Bone marrow (tissue), 2 donors: ENCODE data around the gene ZNF365.
"Not testable (repeated sequence)": the region's sequence is repeated elsewhere in the genome, so short reads cannot be mapped to it uniquely, and the experiment has no call there.

Source experiments
- DNase-seq, 2 donors: peaks; one replicate each; lab custom pipeline; 2025; lab: John Stamatoyannopoulos, UW

ZNF365 gene

GRCh38 chr10:62373995-62374861 is at the start of gene ZNF365:
Gene ZNF365, plus strand, starts transcription at chr10:62374369. Its CDS starts 1,825 bp downstream, at chr10:62376194.
- DNase-seq, result no peak

GRCh38 chr10:62326176-62326575 is 48.0 kb upstream of the ZNF365 start:
- no peak for DNase-seq

- no peak for DNase-seq
These were observed 46.3 kb upstream of the ZNF365 start for GRCh38 chr10:62327885-62328284.

GRCh38 chr10:62330213-62330612 is 44.0 kb upstream of the ZNF365 start:
- DNase-seq, result no peak

- no peak for DNase-seq
These were observed 41.8 kb upstream of the ZNF365 start for GRCh38 chr10:62332406-62332805.

- no peak for DNase-seq
These were observed 40.9 kb upstream of the ZNF365 start for GRCh38 chr10:62333135-62333889.

GRCh38 chr10:62333988-62334682 is 40.0 kb upstream of the ZNF365 start:
- DNase-seq, result no peak

GRCh38 chr10:62335326-62335725 is 38.8 kb upstream of the ZNF365 start:
- DNase-seq, result no peak

- no peak for DNase-seq
These were observed 37.8 kb upstream of the ZNF365 start for GRCh38 chr10:62336404-62336803.

- no peak for DNase-seq
These were observed 32.8 kb upstream of the ZNF365 start for GRCh38 chr10:62341419-62341818.

- DNase-seq, result no peak
These were observed 31.2 kb upstream of the ZNF365 start for GRCh38 chr10:62343000-62343399.

GRCh38 chr10:62348029-62348428 is 26.1 kb upstream of the ZNF365 start:
- DNase-seq, result no peak

- no peak for DNase-seq
These were observed 21.7 kb upstream of the ZNF365 start for GRCh38 chr10:62352356-62352970.

GRCh38 chr10:62354916-62355315 is 19.3 kb upstream of the ZNF365 start:
- DNase-seq, result no peak

GRCh38 chr10:62356447-62356846 is 17.7 kb upstream of the ZNF365 start:
- DNase-seq, result no peak

GRCh38 chr10:62358151-62358550 is 16.0 kb upstream of the ZNF365 start:
- not testable (repeated sequence) for DNase-seq

- no peak for DNase-seq
These were observed 552 bp upstream of the ZNF365 start for GRCh38 chr10:62373639-62373994.

- no peak for DNase-seq
These were observed 917 bp downstream of the ZNF365 start for GRCh38 chr10:62374862-62375710.

- no peak for DNase-seq
These were observed 2.2 kb downstream of the ZNF365 start for GRCh38 chr10:62376071-62377025.

GRCh38 chr10:62377026-62377415 is 2.9 kb downstream of the ZNF365 start:
- DNase-seq, result no peak
